SK-N-SH treated with all-trans-retinoic acid at 6 μM for 48 hours (cell line): ENCODE measurements around the gene ZNF493.

Source experiments
- ATAC-seq: fragments of 200-7000 bp; cut with Tn5 transposase; 3 replicates; pipeline ENCODE4 v1.9.1; 2020; ENCODE audit warnings: mild to moderate bottlenecking, moderate library complexity
- ARNTL ChIP-seq: fragments of 450-650 bp; formaldehyde crosslinking; IDR thresholded peaks from 2 replicates; pipeline ENCODE4 v1.5.0; 2020; ENCODE audit warnings: low read depth, mild to moderate bottlenecking, moderate library complexity, borderline replicate concordance
- ESRRG ChIP-seq: fragments of 250-450 bp; sonication (Bioruptor Pico); IDR thresholded peaks from 2 replicates; pipeline ENCODE4 v1.6.1; 2021; ENCODE audit warnings: mild to moderate bottlenecking
- GLIS3 ChIP-seq: fragments of 250-450 bp; sonication (Bioruptor Pico); IDR thresholded peaks from 2 replicates; pipeline ENCODE4 v1.5.0; 2020; ENCODE audit warnings: mild to moderate bottlenecking, moderate library complexity
- ISL1 ChIP-seq: fragments of 250-450 bp; sonication (Bioruptor Pico); IDR thresholded peaks from 2 replicates; pipeline ENCODE4 v2.1.2; 2022; ENCODE audit warnings: mild to moderate bottlenecking, moderate library complexity
- OSR1 ChIP-seq: fragments of 250-450 bp; sonication (Bioruptor Pico); IDR thresholded peaks from 2 replicates; pipeline ENCODE4 v1.8.0; 2022; ENCODE audit warnings: moderate library complexity, mild to moderate bottlenecking, inconsistent platforms
- PPARA ChIP-seq: fragments of 250-450 bp; sonication (Bioruptor Pico); IDR thresholded peaks from 2 replicates; pipeline ENCODE4 v1.5.0; 2020; ENCODE audit warnings: mild to moderate bottlenecking, borderline replicate concordance
- RARB ChIP-seq: fragments of 250-450 bp; sonication (Bioruptor Pico); IDR thresholded peaks from 2 replicates; pipeline ENCODE4 v1.8.0; 2021; ENCODE audit warnings: mild to moderate bottlenecking, moderate library complexity
- SNAI2 ChIP-seq: fragments of 250-450 bp; sonication (Bioruptor Pico); IDR thresholded peaks from 2 replicates; pipeline ENCODE4 v1.5.0; 2020; ENCODE audit warnings: mild to moderate bottlenecking, moderate library complexity
- TCF4 ChIP-seq: fragments of 250-450 bp; sonication (Bioruptor Pico); IDR thresholded peaks from 2 replicates; pipeline ENCODE4 v1.8.0; 2021; ENCODE audit warnings: mild to moderate bottlenecking, moderate library complexity, borderline replicate concordance
- ZFP30 ChIP-seq: fragments of 450-650 bp; formaldehyde crosslinking; IDR thresholded peaks from 2 replicates; pipeline ENCODE4 v1.5.0; 2022; ENCODE audit warnings: mild to moderate bottlenecking, moderate library complexity
- ZNF565 ChIP-seq: fragments of 450-650 bp; formaldehyde crosslinking; conservative IDR thresholded peaks from 2 replicates; pipeline ENCODE4 v1.5.0; 2020; ENCODE audit warnings: low read depth, mild to moderate bottlenecking, moderate library complexity
- ZNF70 ChIP-seq: fragments of 450-650 bp; formaldehyde crosslinking; IDR thresholded peaks from 2 replicates; pipeline ENCODE4 v1.5.0; 2020; ENCODE audit warnings: mild to moderate bottlenecking, moderate library complexity
- ZNF8 ChIP-seq: fragments of 450-650 bp; formaldehyde crosslinking; IDR thresholded peaks from 2 replicates; pipeline ENCODE4 v1.5.0; 2020; ENCODE audit warnings: mild to moderate bottlenecking, moderate library complexity
- TF ChIP-seq, protein P1 (sequence below): fragments of 250-450 bp; sonication (Bioruptor Pico); IDR thresholded peaks from 2 replicates; pipeline ENCODE4 v1.8.0; 2021; ENCODE audit warnings: low read depth, mild to moderate bottlenecking, moderate library complexity, borderline replicate concordance
- TF ChIP-seq, protein P2 (sequence below): fragments of 250-450 bp; sonication (Bioruptor Pico); IDR thresholded peaks from 2 replicates; pipeline ENCODE4 v1.8.0; 2020; ENCODE audit warnings: mild to moderate bottlenecking, moderate library complexity, borderline replicate concordance
- TF ChIP-seq, protein P3 (sequence below): fragments of 250-450 bp; sonication (Bioruptor Pico); IDR thresholded peaks from 2 replicates; pipeline ENCODE4 v1.5.1; 2021; ENCODE audit warnings: mild to moderate bottlenecking, moderate library complexity

Gene ZNF493

GRCh38 chr19:21422244-21422643 lies 25.3 kb downstream of the ZNF493 start:
- ATAC-seq, result no peak
- no peak for TF ChIP-seq GLIS3 (CRISPR knock-in tag)
- TF ChIP-seq ZNF565 (CRISPR knock-in tag), result no peak
- no peak for TF ChIP-seq ISL1
- TF ChIP-seq ARNTL, result no peak
- TF ChIP-seq SNAI2 (CRISPR knock-in tag), result no peak
- TF ChIP-seq ZNF8, result no peak
- no peak for TF ChIP-seq TCF4 (CRISPR knock-in tag)
- TF ChIP-seq, all 23 proteins: peak for 0

DNA sequence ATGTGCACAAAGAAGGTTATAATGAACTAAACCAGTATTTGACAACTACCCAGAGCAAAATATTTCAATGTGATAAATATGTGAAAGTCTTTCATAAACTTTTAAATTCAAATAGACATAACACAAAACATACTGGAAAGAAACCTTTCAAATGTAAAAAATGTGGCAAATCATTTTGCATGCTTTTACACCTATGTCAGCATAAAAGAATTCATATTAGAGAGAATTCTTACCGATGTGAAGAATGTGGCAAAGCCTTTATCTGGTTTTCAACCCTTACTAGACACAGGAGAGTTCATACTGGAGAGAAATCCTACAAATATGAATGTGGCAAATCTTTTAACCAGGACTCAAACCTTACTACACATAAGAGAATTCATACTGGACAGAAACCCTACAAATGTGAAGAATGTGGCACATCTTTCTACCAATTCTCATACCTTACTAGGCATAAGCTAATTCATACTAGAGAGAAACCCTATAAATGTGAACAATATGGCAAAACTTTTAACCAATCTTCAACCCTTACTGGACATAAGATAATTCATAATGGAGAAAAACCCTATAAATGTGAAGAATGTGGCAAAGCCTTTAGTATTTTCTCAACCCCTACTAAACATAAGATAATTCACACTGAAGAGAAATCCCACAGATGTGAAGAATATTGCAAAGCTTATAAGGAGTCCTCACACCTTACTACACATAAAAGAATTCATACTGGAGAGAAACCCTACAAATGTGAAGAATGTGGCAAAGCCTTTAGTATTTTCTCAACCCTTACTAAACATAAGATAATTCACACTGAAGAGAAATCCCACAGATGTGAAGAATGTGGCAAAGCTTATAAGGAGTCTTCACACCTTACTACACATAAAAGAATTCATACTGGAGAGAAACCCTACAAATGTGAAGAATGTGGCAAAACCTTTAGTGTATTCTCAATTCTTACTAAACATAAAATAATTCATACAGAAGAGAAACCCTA lies 26.4 kb downstream of the ZNF493 start:
- TF ChIP-seq, protein P1, sequence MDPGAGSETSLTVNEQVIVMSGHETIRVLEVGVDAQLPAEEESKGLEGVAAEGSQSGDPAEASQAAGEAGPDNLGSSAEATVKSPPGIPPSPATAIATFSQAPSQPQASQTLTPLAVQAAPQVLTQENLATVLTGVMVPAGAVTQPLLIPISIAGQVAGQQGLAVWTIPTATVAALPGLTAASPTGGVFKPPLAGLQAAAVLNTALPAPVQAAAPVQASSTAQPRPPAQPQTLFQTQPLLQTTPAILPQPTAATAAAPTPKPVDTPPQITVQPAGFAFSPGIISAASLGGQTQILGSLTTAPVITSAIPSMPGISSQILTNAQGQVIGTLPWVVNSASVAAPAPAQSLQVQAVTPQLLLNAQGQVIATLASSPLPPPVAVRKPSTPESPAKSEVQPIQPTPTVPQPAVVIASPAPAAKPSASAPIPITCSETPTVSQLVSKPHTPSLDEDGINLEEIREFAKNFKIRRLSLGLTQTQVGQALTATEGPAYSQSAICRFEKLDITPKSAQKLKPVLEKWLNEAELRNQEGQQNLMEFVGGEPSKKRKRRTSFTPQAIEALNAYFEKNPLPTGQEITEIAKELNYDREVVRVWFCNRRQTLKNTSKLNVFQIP (CRISPR knock-in tag), result no peak
- TF ChIP-seq PPARA (CRISPR knock-in tag) (no peak), OSR1 (CRISPR knock-in tag) (no peak), ESRRG (CRISPR knock-in tag) (no peak), RARB (no peak), ZNF565 (CRISPR knock-in tag) (no peak), ZFP30 (no peak), ZNF70 (CRISPR knock-in tag) (no peak), GLIS3 (CRISPR knock-in tag) (no peak)
- TF ChIP-seq, protein P2, sequence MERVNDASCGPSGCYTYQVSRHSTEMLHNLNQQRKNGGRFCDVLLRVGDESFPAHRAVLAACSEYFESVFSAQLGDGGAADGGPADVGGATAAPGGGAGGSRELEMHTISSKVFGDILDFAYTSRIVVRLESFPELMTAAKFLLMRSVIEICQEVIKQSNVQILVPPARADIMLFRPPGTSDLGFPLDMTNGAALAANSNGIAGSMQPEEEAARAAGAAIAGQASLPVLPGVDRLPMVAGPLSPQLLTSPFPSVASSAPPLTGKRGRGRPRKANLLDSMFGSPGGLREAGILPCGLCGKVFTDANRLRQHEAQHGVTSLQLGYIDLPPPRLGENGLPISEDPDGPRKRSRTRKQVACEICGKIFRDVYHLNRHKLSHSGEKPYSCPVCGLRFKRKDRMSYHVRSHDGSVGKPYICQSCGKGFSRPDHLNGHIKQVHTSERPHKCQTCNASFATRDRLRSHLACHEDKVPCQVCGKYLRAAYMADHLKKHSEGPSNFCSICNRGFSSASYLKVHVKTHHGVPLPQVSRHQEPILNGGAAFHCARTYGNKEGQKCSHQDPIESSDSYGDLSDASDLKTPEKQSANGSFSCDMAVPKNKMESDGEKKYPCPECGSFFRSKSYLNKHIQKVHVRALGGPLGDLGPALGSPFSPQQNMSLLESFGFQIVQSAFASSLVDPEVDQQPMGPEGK, result no peak
- TF ChIP-seq, protein P3, sequence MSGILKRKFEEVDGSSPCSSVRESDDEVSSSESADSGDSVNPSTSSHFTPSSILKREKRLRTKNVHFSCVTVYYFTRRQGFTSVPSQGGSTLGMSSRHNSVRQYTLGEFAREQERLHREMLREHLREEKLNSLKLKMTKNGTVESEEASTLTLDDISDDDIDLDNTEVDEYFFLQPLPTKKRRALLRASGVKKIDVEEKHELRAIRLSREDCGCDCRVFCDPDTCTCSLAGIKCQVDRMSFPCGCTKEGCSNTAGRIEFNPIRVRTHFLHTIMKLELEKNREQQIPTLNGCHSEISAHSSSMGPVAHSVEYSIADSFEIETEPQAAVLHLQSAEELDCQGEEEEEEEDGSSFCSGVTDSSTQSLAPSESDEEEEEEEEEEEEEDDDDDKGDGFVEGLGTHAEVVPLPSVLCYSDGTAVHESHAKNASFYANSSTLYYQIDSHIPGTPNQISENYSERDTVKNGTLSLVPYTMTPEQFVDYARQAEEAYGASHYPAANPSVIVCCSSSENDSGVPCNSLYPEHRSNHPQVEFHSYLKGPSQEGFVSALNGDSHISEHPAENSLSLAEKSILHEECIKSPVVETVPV, result no peak
- no peak for ATAC-seq

DNA sequence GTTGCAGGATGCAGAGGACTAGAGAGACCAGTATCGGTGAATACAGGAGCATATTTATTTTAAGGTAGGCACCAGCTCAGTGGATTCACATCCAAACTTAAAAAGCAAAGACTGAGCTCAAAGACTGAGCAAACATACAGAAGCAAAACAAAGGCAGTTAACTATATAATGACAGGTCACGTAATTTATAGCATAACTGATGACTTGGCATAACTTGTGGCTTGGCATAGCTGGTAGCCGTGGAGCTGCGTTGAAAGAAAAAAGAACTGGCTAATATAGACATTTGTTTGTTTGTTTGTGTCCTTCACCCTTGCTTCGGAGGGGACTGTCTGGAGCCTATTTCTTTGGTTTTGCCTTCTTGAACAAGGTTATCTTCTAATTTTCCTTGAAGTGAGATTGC lies 33.7 kb downstream of the ZNF493 start:
- no peak for ATAC-seq
- no peak for TF ChIP-seq GLIS3 (CRISPR knock-in tag)
- no peak for TF ChIP-seq ZNF8
- TF ChIP-seq, all 23 proteins: peak for 0

GRCh38 chr19:21432590-21432989 lies 35.7 kb downstream of the ZNF493 start:
- TF ChIP-seq, protein P2, result no peak
- TF ChIP-seq ZNF8 (no peak), ESRRG (CRISPR knock-in tag) (no peak), ISL1 (no peak), OSR1 (CRISPR knock-in tag) (no peak), ZNF70 (CRISPR knock-in tag) (no peak), PPARA (CRISPR knock-in tag) (no peak)
- TF ChIP-seq, all 23 proteins: peak for 0
- ATAC-seq, result no peak

GRCh38 chr19:21434516-21434915 lies 37.6 kb downstream of the ZNF493 start:
- no peak for ATAC-seq

More at GRCh38 chr19:21434516-21434915, 37.6 kb downstream of the ZNF493 start:
- TF ChIP-seq SNAI2 (CRISPR knock-in tag) (no peak), ZFP30 (no peak)
